GM12873 (cell line): ENCODE results near the gene RNF220.

ENCODE experiments used
- CTCF ChIP-seq: IDR thresholded peaks from 2 replicates; pipeline ENCODE4 v1.5.1; 2012; ENCODE audit warnings: low read depth, mild to moderate bottlenecking, moderate library complexity, low read length, control low read depth; ENCODE audit not compliant: insufficient read depth; ENCODE audit errors: missing control alignments

The RNF220 gene

GRCh38 chr1:44526295-44527073 lies 121.4 kb downstream of the RNF220 start:
- no peak for TF ChIP-seq CTCF

- no peak for TF ChIP-seq CTCF
Observed at GRCh38 chr1:44531785-44532566, 126.9 kb downstream of the RNF220 start.

DNA sequence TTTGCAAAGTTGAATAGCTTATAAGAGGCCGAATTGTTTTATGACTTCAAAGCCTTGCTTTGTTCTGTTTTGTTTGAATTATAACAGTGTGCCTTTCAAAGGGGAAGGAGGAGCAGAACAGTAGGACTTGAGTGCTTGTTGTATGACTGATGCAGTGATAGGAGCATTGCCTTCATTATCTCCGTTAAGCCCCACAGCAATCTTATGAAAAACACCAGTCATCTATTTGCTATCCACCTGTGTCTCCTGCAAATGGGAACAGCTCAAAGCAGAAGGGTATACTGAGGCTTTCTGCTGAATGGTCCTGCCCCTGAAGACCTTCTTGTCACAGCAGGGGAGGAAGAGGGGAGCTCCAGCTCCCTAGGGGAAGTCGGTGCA lies 127.5 kb downstream of the RNF220 start:
- no peak for TF ChIP-seq CTCF

GRCh38 chr1:44534771-44535170 lies 129.7 kb downstream of the RNF220 start:
- TF ChIP-seq CTCF = no peak

DNA sequence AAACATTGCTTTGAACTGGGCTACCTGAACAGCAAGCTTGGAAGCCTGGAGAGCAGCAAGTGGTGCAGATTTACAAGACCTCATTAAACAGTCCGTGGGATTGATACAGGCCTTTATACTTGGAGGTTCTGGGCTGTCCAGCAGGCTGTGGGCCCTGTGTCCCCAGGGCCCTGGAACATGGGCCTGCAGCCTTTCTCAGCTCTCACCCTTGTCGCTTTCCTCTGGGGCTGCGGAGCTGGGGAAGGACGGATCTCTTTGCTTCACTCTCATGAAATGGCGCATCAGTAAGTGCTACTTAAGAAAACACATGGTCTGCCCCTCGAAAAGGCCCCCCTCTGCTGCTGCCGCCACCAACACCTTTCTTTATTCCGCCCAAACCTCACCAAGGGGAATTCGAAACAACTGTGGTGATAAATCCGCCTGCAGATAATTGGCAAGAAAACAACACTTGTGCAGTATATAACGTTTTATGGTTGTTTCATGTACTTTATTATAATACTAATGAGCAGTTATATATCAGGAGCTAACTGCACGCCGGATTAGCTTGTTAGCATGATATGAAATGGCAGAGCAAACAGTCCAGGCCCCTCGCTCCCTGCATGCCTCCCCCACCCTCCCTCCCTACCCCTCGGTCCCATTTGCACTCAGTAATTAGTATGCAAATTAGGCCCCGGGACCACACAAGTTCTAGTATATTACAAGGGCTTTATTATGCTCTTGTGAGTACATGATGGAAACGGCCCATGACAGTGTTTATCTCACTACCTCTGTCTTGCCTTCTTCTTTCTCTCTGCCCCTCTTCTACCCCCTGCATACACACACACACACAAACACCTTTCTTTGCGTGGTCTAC lies 131.5 kb downstream of the RNF220 start:
- TF ChIP-seq CTCF = no peak

DNA sequence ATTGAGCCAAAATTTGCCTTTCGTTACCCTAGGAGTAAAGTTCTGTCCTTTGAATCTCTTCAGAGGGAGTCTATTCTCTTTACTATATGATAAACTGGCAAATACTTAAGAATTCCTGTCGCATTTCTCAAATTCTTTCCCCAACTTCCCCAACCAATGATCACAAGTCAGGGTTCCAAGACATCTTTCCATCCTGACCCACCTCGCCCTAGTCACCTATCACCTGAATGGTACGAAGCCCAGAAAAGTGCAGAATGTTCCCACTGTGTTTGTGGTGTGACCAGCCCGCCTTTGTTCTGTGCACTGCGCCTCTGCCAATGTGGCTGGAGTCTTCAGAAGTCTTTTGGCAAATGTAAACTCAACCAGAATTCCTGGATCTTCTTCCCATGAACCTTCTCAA lies 132.5 kb downstream of the RNF220 start:
- TF ChIP-seq CTCF = no peak

GRCh38 chr1:44537956-44538355 lies 132.9 kb downstream of the RNF220 start:
- no peak for TF ChIP-seq CTCF
